Measurements from ENCODE around the gene TOR2A. TPM values are rescaled to one million over a fixed set of nuclear protein-coding genes. Genes with fewer than 3 reads are reported as not detected.
A peak's percentile ranks its signal among the peaks of the same experiment; 100 is the strongest.

The TOR2A gene
- total RNA-seq, 4 donors from 2014 or later, result 10.7 to 12.5 (median 11.5) TPM

DNA sequence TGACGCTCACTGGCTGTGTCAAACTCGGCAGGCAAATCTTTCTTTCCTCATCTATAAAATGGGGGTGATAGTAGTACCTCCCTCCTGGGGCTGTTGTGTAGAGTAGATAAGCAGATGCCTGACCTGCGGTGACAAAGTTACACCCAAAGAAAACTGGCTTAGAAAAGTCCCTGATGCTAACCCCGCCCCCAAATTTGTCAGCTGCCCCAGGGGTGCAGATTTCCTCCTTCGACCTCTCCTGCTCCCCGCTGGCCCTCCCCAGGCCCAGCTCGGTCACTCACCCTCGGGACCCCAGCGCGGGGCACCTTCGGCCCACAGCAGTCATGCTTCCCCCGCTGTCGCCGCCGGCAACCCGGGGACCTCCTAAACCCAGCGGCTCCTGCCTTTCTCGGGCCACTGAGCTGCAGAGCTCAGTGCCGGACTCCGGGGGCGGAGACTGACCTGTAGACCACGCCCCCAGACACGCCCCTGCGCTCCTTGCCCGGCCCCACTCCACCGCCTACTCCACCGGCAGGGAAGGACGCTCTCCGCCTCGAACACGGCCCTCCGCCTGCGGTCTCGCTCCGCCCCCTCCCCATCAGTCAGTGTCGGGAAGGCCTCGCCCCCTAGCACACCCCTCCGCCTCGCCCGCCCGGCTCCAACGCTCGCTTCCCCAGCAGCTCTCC lies 35.9 kb upstream of the TOR2A start:
- TF ChIP-seq POLR2A (IDR thresholded peaks at IDR 0.05), result peak in 2 of 4 donors; percentile 53 to 61
- TF ChIP-seq CTCF (IDR thresholded peaks at IDR 0.05), result peak in 1 of 6 experiments; percentile 12
- peak overlapping the region; percentile 73 to 82 (median 82) for H3K27ac ChIP-seq
- H3K4me3 ChIP-seq, result peak overlapping the region; percentile 39 to 77 (median 56)

DNA sequence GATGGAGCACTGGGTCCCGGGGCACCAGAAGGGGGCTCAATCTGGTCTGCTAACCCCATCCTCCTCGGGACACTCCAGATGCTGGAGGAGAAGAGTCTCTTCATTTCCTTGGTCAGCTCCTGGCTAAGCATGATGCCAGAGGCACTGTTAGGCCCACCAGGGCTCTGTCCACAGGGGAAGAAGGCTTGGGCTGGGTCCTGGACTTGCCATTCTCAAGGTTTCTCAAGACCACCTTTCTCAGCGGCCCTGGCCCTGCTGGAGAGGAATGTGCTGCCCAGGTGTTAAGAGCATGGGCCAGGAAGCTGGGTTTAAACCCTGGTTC lies 35.5 kb upstream of the TOR2A start:
- H3K27ac ChIP-seq, result peak overlapping the region; percentile 73 to 82 (median 82)
- no peaks in the 10 kb centered on the region for H3K9me3 ChIP-seq
- no peaks in the 10 kb centered on the region for H3K36me3 ChIP-seq
- WGBS, 2 donors, result 51 to 60% methylated on average over 1 to 3 of the region's 3 CpGs
- intact Hi-C loops (cut with DNase I), result no loop called here
- H3K4me1 ChIP-seq, result peaks cover 5 to 65% (median 33%) of the 10 kb centered on the region in 3 donors
- no peak for DNase-seq
- no peaks in the 10 kb centered on the region for H3K27me3 ChIP-seq
- H3K4me3 ChIP-seq, result peak overlapping the region; percentile 39 to 77 (median 56)
- no peak for TF ChIP-seq CTCF (IDR thresholded peaks at IDR 0.05)
- TF ChIP-seq POLR2A (IDR thresholded peaks at IDR 0.05), result no peak

More for the DNA sequence above, 35.9 kb upstream of the TOR2A start:
- no peaks in the 10 kb centered on the region for H3K36me3 ChIP-seq
- H3K27me3 ChIP-seq, result no peaks in the 10 kb centered on the region
- 0 to 33% methylated on average over 1 to 14 of the region's 43 CpGs for WGBS, 2 donors
- H3K9me3 ChIP-seq, result no peaks in the 10 kb centered on the region
- intact Hi-C loops (cut with DNase I), result no loop called here
- DNase-seq, result peak; percentile 92
- H3K4me1 ChIP-seq, result peaks cover 5 to 63% (median 30%) of the 10 kb centered on the region in 3 donors

DNA sequence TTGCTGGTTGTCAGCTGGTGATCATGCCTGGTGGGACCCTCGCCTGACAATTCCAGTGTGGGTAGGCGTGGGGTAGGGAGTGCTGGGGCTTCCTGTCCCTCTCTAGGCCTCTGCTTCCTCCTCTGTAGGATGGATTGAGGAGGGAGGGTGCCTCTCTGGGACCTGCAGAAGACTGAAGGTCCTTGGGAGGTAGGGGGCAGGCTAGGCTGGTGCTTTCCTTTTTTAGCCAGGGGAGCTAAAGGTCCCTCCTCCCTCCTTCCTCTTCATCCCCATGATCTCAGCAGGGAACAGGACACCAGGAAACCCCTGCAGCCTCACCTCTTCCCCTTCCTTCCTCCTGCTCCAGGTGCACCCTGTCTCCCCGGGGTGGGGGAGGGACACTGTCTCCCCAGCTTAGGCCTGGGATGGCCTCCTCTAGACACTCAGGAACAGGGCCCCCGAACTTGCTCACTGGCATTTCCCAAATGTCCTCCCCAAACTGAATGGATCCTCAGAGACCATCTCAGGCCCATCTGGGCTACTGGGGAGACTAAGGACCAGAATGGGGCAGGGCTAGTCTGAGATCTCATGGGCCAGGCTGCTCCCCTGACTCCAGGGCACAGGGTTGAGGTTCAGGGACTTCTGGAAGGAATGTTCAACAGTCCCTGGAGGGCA lies 35.0 kb upstream of the TOR2A start:
- intact Hi-C loops (cut with DNase I), result no loop called here
- peak overlapping the region; percentile 73 to 82 (median 82) for H3K27ac ChIP-seq
- no peaks in the 10 kb centered on the region for H3K9me3 ChIP-seq
- peaks cover 5 to 67% (median 33%) of the 10 kb centered on the region in 3 donors for H3K4me1 ChIP-seq
- WGBS, 2 donors, result 60 to 85% methylated on average over 1 to 2 of the region's 4 CpGs
- no peaks in the 10 kb centered on the region for H3K36me3 ChIP-seq
- TF ChIP-seq POLR2A (IDR thresholded peaks at IDR 0.05) (no peak), CTCF (IDR thresholded peaks at IDR 0.05) (no peak)
- no peaks in the 10 kb centered on the region for H3K27me3 ChIP-seq
- no peak for DNase-seq
- H3K4me3 ChIP-seq, result peak overlapping the region; percentile 39 to 77 (median 56)

DNA sequence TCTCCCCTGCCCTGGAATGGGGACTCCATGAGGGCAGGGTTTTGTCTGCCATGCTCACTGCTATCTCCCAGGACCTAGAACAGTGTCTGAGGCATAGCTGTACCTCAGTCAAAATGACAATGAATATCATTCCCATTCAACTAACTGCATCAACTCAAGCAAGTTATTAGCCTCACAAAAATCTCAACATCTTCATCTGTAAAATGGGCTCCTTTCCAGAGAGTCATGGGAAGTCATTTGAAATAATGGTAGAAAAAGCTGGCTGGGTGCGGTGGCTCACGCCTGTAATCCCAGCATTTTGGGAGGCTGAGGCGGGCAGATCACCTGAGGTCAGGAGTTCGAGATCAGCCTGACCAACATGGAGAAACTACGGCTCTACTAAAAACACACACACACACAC lies 34.0 kb upstream of the TOR2A start:
- Histone ChIP-seq H3K4me3 (peak overlapping the region in 2 of 4 donors; percentile 41 to 55), H3K9me3 (no peaks in the 10 kb centered on the region), H3K27ac (peak overlapping the region; percentile 66 to 86 (median 82)), H3K4me1 (peaks cover 5 to 75% (median 36%) of the 10 kb centered on the region in 3 donors), H3K36me3 (no peaks in the 10 kb centered on the region), H3K27me3 (no peaks in the 10 kb centered on the region)
- WGBS, 2 donors, result 95 to 100% methylated on average over 1 to 5 of the region's 5 CpGs
- TF ChIP-seq CTCF (IDR thresholded peaks at IDR 0.05) (no peak), POLR2A (IDR thresholded peaks at IDR 0.05) (no peak)
- intact Hi-C loops (cut with DNase I), result no loop called here
- DNase-seq, result no peak

- intact Hi-C loops (cut with DNase I), result no loop called here
- Histone ChIP-seq H3K9me3 (no peaks in the 10 kb centered on the region), H3K36me3 (no peaks in the 10 kb centered on the region), H3K4me3 (peak overlapping the region in 2 of 4 donors; percentile 41 to 55), H3K27me3 (no peaks in the 10 kb centered on the region), H3K27ac (peak overlapping the region; percentile 66 to 86 (median 82)), H3K4me1 (peaks cover 5 to 79% (median 36%) of the 10 kb centered on the region in 3 donors)
- 47 to 63% methylated on average over 6 to 8 of the region's 8 CpGs for WGBS, 2 donors
- no peak for DNase-seq
- TF ChIP-seq POLR2A (IDR thresholded peaks at IDR 0.05), result no peak
- no peak for TF ChIP-seq CTCF (IDR thresholded peaks at IDR 0.05)
Measured at GRCh38 chr9:127768698-127769097, 33.6 kb upstream of the TOR2A start.

Data from esophagus squamous epithelium (tissue), 5 donors.